Spleen (tissue), 11 donors: Measurements from ENCODE around the gene ABCC1. TPM values are rescaled to one million over a fixed set of nuclear protein-coding genes. Genes with fewer than 3 reads are reported as not detected.
A peak's percentile ranks its signal among the peaks of the same experiment; 100 is the strongest.

Experiments used
- DNase-seq: peaks from one replicate; pipeline ENCODE4 v3.0.0-alpha.2; 2020
- H3K27ac ChIP-seq, 8 donors: fragments of 200-600 bp; sonication (generic) in 7 of 8; 1 replicate in 4 of 8; 2 replicates in 4 of 8; pipeline versions ENCODE4 v1.5.0 to v1.8.0; 2016 to 2021; ENCODE audit warnings: inconsistent platforms in 4 of 8, mild to moderate bottlenecking in 4 of 8, moderate library complexity in 1 of 8
- H3K27me3 ChIP-seq, 7 donors: fragments of 200-600 bp; sonication (generic) in 6 of 7; replicated peaks in 1 of 7; 1 replicate in 4 of 7; 2 replicates in 3 of 7; pipeline versions ENCODE4 v1.5.0 to v1.8.0; 2016 to 2021; ENCODE audit warnings: inconsistent platforms in 3 of 7, mild to moderate bottlenecking in 1 of 7
- H3K36me3 ChIP-seq, 6 donors: fragments of 200-600 bp; sonication (generic) in 5 of 6; 1 replicate in 4 of 6; 2 replicates in 2 of 6; pipeline versions ENCODE4 v1.5.0 to v1.8.0; 2016 to 2021; ENCODE audit warnings: inconsistent platforms in 2 of 6
- H3K4me1 ChIP-seq, 6 donors: fragments of 200-600 bp; sonication (generic) in 5 of 6; 1 replicate in 3 of 6; 2 replicates in 3 of 6; pipeline versions ENCODE4 v1.5.0 to v1.8.0; 2016 to 2021; ENCODE audit warnings: inconsistent platforms in 3 of 6
- H3K4me3 ChIP-seq, 8 donors: fragments of 200-600 bp; sonication (generic) in 7 of 8; 1 replicate in 4 of 8; 2 replicates in 4 of 8; pipeline versions ENCODE4 v1.5.0 to v1.8.0; 2016 to 2021; ENCODE audit warnings: inconsistent platforms in 4 of 8, mild to moderate bottlenecking in 4 of 8, moderate library complexity in 2 of 8
- H3K9me3 ChIP-seq, 8 donors: fragments of 200-600 bp; sonication (generic) in 7 of 8; 1 replicate in 4 of 8; 2 replicates in 4 of 8; pipeline versions ENCODE4 v1.5.0 to v1.8.0; 2016 to 2021; ENCODE audit warnings: inconsistent platforms in 4 of 8
- POLR2A ChIP-seq, 3 donors: fragments of 450-650 bp; IDR thresholded peaks; one replicate each; pipeline ENCODE4 v1.5.1; 2017; ENCODE audit warnings: antibody characterized with exemption in 3 of 3, mild to moderate bottlenecking in 1 of 3
- POLR2AphosphoS5 ChIP-seq, 3 donors: sonication (generic); formaldehyde crosslinking; IDR thresholded peaks; one replicate each; pipeline ENCODE4 v1.5.1; 2017; ENCODE audit warnings: antibody characterized with exemption in 3 of 3
- WGBS, 5 donors: extraction: QIAGEN DNeasy Blood & Tissue Kit in 3 of 5; methylation state at CpG; one replicate each; pipeline versions ENCODE4 v1.1.5 to v1.1.7; 2013 to 2018; 5-methylcytosine and 5-hydroxymethylcytosine counted together
- intact Hi-C: fragments of 100-400 bp; cut with DNase I; formaldehyde crosslinking; loops from one replicate; pipeline ENCODE4 v1.15.0; 2023; ENCODE audit warnings: low total_unique reads
- polyA plus RNA-seq, 3 donors: library from polyadenylated mRNA; stranded (reverse); fragments of 200-250 nt; gene quantifications; one replicate each; pipeline ENCODE4 v1.2.1, GENCODE V29; 2013
- total RNA-seq, 7 donors: library from RNA; depleted of rRNA in 3 of 7; stranded (reverse); fragments of >200 nt in 3 of 7; fragmentation: NEBNext Ultra II Directional in 4 of 7; extraction: Animal tissue kit (Norgen Biotek cat#: 25700) in 4 of 7; gene quantifications; one replicate each; pipeline versions ENCODE4 v1.1.0 to v1.2.1, GENCODE V29; 2016 to 2021
- TF ChIP-seq, protein P1 (sequence below), 11 experiments: fragments of 200-600 bp in 7 of 11; fragments of 450-650 bp in 4 of 11; sonication (generic) in 4 of 11; IDR thresholded peaks in 8 of 11; conservative IDR thresholded peaks in 3 of 11; 1 replicate in 7 of 11; 2 replicates in 4 of 11; pipeline versions ENCODE4 v1.4.0 to v1.8.0; 2016 to 2021; ENCODE audit warnings: antibody characterized with exemption in 11 of 11, inconsistent platforms in 4 of 11, mild to moderate bottlenecking in 1 of 11
- donor health status: healthy with polysubstance abuse.
- donor health status: DM: no; HTN: no; CAD: no; lungs with moderate emphysema.
- donor health status: DM: no; HTN: no; CAD: no.
- donor health status: Bipolar disorder and iron deficiency.
- donor health status: healthy.
- donor health status: DM: no; HTN: no; CAD: no.
- donor health status: DM: yes; HTN: yes; CAD: no.

Gene ABCC1
- total and polyA plus RNA-seq, 10 donors: 7.8 to 65.7 (median 52.5) TPM

DNA sequence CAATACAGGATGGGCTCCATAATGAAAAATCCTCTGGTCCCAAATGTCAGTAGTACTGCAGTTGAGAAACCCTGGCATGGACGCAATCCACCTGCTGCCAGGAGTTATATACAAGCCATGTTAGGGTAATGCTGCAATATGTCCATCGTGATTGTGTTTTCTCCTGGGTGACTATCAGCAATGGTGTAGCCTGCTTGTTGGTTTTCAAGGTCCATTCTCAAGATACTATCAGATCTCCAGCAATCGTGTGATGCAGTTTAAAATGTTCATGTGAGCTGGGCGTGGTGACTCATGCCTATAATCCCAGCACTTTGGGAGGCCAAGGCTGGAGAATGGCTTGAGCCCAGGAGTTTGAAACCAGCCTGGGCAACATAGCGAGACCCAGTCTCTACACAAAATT is 24.0 kb downstream of the ABCC1 start:
- intact Hi-C loops: no loop called here
- no peak for TF ChIP-seq POLR2AphosphoS5 (IDR thresholded peaks at IDR 0.05)
- TF ChIP-seq POLR2A (IDR thresholded peaks at IDR 0.05): no peak
- TF ChIP-seq, protein P1, sequence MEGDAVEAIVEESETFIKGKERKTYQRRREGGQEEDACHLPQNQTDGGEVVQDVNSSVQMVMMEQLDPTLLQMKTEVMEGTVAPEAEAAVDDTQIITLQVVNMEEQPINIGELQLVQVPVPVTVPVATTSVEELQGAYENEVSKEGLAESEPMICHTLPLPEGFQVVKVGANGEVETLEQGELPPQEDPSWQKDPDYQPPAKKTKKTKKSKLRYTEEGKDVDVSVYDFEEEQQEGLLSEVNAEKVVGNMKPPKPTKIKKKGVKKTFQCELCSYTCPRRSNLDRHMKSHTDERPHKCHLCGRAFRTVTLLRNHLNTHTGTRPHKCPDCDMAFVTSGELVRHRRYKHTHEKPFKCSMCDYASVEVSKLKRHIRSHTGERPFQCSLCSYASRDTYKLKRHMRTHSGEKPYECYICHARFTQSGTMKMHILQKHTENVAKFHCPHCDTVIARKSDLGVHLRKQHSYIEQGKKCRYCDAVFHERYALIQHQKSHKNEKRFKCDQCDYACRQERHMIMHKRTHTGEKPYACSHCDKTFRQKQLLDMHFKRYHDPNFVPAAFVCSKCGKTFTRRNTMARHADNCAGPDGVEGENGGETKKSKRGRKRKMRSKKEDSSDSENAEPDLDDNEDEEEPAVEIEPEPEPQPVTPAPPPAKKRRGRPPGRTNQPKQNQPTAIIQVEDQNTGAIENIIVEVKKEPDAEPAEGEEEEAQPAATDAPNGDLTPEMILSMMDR (IDR thresholded peaks at IDR 0.05 in 8 of 11, conservative IDR thresholded peaks at IDR 0.05 in 3 of 11): no peak
- 78 to 97% (median 83%) methylated on average over 5 of the region's 5 CpGs for WGBS, 5 donors
- Histone ChIP-seq H3K4me3 (no peak overlapping the region), H3K36me3 (peaks cover 0 to 50% (median 5%) of the 10 kb centered on the region in 6 donors), H3K9me3 (peaks cover 7 to 35% (median 23%) of the 10 kb centered on the region in 8 donors), H3K27ac (no peak overlapping the region), H3K27me3 (no peaks in the 10 kb centered on the region), H3K4me1 (peaks cover 0 to 59% (median 23%) of the 10 kb centered on the region in 6 donors)
- no peak for DNase-seq

DNA sequence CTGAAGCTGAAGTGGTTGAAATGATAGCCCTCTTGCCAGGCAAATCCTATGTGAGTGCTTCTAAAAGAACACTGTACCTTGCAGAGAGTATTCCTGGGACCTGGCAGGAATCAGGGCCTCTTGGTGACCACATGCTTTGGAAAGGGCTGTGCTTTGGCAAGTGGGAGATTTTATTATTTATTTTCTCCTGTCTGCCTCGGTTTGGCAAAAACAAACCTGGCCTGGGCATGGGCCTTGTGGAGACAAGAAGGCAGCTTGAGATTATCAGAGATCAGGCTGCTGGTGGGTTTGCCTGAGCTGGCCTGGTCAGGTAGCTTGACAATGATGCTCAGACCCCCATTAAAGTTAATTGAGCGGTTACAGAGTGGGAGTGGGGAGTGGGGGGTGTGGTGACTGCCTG is 24.6 kb downstream of the ABCC1 start:
- no peak overlapping the region for H3K27ac ChIP-seq
- H3K27me3 ChIP-seq: no peaks in the 10 kb centered on the region
- TF ChIP-seq POLR2A (IDR thresholded peaks at IDR 0.05): no peak
- TF ChIP-seq POLR2AphosphoS5 (IDR thresholded peaks at IDR 0.05): no peak
- TF ChIP-seq, protein P1 (IDR thresholded peaks at IDR 0.05 in 8 of 11, conservative IDR thresholded peaks at IDR 0.05 in 3 of 11): no peak
- DNase-seq: no peak
- H3K36me3 ChIP-seq: peaks cover 0 to 56% (median 5%) of the 10 kb centered on the region in 6 donors
- H3K9me3 ChIP-seq: peaks cover 7 to 41% (median 29%) of the 10 kb centered on the region in 8 donors
- WGBS, 5 donors: 81 to 100% (median 93%) methylated on average over 2 of the region's 2 CpGs
- intact Hi-C loops: no loop called here
- peaks cover 0 to 56% (median 23%) of the 10 kb centered on the region in 6 donors for H3K4me1 ChIP-seq
- no peak overlapping the region for H3K4me3 ChIP-seq

DNA sequence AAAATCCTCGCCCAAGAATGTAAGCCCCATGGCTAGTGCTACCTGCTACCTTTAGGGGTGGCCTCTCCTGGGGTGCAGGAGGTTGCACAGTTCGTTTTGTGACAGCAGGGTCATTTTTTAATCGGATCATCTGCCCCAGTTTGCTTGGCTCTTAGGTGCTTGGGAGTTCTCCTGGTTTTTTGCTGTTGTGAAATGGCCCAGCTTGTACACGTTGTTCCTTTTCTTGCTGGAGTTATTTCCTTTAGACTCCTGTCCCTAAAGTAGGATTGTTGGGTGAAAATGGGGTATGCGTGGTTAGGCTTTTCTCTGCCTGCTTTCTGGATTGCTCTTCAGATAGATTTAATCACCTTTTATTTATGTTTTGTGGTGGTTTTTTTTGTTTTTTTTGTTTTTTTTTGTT is 25.8 kb downstream of the ABCC1 start:
- 68 to 92% (median 80%) methylated on average over 5 of the region's 5 CpGs for WGBS, 5 donors
- no peak for DNase-seq
- H3K27me3 ChIP-seq: no peaks in the 10 kb centered on the region

DNA sequence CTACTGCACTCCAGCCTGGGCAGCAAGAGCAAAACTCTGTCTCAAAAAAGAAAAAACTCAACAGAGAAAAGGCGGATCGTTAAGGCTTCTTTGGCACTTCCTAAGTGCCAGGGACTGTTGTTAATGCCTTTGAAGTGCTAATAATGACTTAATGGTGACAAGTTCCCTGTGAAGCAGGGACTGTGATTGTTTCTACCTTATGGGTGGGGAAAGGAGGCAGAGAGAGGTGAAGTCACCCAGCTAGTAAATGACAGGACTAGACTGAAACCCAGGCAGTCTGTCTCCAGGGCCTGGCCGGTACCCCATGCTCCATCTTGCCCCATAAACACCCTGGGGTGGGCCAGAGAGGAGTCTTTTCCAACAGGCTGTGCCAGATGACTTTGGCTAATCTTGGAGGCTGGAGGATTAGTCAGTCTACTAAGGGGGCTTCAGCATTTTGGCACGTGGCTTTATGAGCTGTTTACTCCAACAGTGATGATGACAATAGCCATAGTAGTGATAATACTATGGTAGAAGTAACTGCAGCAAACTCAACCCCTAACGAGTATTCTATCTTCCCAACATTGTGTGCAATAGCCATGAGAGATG is 26.9 kb downstream of the ABCC1 start:
- TF ChIP-seq POLR2A (IDR thresholded peaks at IDR 0.05): no peak
- no peak for TF ChIP-seq POLR2AphosphoS5 (IDR thresholded peaks at IDR 0.05)
- TF ChIP-seq, protein P1 (IDR thresholded peaks at IDR 0.05 in 8 of 11, conservative IDR thresholded peaks at IDR 0.05 in 3 of 11): no peak
- no peak for DNase-seq
- WGBS, 5 donors: 76 to 92% (median 85%) methylated on average over 5 of the region's 5 CpGs
- peaks cover 9 to 54% (median 46%) of the 10 kb centered on the region in 8 donors for H3K9me3 ChIP-seq
- peaks cover 0 to 63% (median 7%) of the 10 kb centered on the region in 6 donors for H3K36me3 ChIP-seq
- no peaks in the 10 kb centered on the region for H3K27me3 ChIP-seq
- H3K4me1 ChIP-seq: peaks cover 0 to 44% (median 23%) of the 10 kb centered on the region in 6 donors
- intact Hi-C loops: no loop called here
- no peak overlapping the region for H3K4me3 ChIP-seq
- H3K27ac ChIP-seq: peak overlapping the region in 7 of 8 donors; percentile 37 to 72 (median 65)

More for the DNA sequence above, 25.8 kb downstream of the ABCC1 start:
- intact Hi-C loops: no loop called here
- H3K9me3 ChIP-seq: peaks cover 7 to 47% (median 38%) of the 10 kb centered on the region in 8 donors
- H3K4me3 ChIP-seq: no peak overlapping the region
- peaks cover 0 to 58% (median 5%) of the 10 kb centered on the region in 6 donors for H3K36me3 ChIP-seq
- no peak for TF ChIP-seq POLR2A (IDR thresholded peaks at IDR 0.05)
- TF ChIP-seq POLR2AphosphoS5 (IDR thresholded peaks at IDR 0.05): no peak
- H3K4me1 ChIP-seq: peaks cover 0 to 53% (median 23%) of the 10 kb centered on the region in 6 donors
- peak overlapping the region in 1 of 8 donors; percentile 37 for H3K27ac ChIP-seq
